Measurements from ENCODE around the gene PSMG4.
"Not testable (repeated sequence)": the region's sequence is repeated elsewhere in the genome, so short reads cannot be mapped to it uniquely, and the experiment has no call there.

PSMG4 gene

DNA sequence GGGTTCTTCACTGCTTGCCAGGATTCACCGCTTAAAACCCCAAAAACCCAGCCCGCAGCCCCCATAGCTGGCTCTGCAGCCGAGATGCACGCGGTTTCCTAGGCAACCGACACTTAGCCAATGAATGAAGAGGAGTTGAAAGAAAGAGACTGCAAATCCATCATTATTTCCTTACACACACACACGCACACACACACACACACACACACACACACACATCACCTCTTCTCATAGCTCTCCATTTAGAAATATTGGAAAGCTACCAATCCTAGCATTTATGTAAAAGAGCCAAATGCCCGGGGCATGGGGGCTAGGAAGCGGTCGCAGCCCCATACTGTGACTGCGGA, 27.9 kb upstream of the PSMG4 start:
- DNase-seq: no peak

DNA sequence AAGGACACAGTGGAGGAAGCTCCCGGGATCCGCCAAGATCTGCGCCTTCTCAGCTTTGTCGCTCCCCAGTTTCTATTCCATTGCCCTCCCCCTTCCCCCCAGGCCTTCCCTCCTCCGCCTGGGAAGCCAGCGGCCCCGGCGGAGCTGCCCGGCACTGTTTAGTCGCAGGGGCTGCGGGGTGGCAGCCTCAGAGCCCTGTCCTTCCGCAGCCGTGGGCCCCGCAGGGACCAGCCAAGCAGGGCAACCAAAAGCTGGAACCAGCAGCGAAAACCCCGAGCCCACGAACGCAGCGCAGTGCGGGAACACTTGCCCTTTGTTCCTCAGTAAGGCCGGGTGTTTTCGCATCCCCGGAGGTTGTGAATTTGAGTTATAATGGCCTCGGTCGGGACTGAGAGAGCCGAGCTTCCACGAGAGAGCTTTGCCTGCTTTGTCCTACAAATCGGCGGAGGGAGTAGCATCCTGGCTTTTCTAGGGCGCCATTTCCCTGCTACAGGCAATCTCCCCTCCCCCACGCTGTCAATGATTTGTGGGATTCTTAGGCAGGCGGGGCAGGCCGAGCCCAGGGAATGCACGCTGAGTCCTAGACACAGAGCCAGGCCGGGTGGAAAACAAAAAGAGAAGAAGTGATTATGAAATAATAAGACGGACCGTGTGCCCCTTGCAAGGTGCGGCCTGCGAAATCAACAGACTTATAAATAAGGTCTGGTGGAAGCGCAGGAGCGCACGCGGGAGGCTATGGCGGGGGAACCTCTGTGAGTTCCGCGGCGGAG, 27.3 kb upstream of the PSMG4 start:
- DNase-seq: no peak

DNA sequence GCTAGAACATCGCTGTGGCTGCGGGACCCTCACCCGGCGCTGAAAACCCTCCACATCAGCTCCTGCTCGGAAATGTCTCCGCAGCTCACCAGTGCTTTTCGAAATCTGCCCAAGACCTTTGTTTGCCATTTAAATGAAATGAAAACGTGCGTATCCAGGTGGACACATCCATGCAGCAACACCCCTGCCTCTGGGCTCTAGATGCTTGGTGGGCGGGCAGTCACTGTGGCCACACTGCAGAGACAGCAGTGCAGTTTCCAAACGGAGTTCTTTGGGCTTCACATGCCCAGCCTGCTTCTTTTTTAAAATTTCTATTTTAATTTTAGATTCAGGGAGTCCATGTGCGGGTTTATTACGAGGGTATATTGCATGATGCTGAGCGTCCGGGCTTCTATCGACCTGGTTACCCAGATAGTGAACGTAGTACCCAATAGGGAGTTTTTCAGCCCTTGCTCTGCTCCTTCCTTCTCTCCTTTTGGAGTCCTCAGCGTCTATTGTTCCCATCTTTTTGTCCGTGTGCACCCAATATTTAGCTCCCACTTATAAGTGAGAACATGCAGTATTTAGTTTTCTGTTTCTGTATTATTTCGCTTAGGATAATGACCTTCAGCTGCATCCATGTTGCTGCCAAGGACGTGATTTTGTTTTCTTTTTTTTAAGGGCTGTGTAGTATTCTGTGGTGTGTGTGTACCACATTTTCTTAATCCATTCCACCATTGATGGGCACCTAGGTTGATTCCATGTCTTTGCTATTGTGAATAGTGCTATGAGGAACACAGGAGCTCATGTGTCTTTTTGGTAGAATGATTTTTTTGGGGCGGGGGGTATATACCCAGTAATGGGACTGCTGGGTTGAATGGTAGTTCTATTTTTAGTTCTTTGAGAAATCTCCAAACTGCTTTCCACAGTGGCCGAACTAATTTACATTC, 26.5 kb upstream of the PSMG4 start:
- no peak for DNase-seq

DNA sequence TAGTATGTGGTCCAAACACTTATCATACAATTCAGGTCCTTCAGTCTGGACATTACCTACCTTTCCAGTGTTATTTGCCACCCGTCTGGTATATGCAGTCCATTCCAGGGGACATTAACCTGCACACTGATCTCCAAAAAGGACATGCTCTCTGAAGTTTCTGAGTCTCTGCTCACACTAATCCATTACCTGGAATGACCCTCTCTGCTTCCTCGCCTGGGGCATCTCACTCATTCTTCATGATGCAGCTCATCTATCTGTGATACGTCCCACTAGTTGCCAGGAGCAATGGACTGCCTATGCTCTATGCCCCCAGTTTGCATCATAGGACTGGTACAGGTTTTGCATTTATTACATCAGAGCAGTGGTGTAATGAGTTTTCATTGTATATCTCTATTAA, 25.4 kb upstream of the PSMG4 start:
- DNase-seq: no peak

DNA sequence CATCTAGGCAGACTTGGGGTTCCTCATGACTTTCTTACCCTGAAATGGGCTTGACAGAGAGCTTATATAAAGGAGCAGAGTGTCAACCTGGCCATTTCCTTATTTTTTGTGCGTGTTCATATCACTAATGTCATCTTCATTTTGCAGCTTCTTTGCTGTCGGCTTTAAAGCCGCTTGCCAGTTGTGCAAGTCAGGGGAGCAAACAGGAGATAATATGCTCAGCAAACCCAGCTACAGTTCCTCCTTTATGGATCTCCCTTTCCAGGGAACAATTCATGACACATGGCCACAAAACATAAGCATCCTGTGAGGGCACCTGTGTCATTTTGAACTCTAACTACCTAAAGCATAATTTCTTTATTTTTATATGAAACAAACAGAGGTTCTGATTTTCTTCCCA, 24.8 kb upstream of the PSMG4 start:
- DNase-seq: no peak

DNA sequence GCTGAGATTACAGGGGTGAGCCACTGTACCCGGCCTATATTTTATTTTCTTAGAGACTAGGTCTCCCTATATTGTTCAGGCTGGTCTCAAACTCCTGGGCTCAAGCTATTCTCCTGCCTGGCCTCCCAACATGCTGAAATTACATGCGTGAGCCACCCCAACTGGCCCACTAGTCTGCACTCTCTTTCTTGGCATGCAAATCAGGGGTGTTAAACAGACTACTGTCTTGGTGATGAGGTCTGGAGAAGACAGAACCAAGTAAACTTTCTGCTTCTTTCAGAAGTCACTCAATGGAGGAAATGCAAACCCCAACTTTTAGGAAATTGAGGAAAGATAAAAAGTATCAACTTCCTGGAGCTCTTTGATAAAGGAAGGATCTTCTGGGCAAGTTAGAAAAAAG, 23.3 kb upstream of the PSMG4 start:
- no peak for DNase-seq

DNA sequence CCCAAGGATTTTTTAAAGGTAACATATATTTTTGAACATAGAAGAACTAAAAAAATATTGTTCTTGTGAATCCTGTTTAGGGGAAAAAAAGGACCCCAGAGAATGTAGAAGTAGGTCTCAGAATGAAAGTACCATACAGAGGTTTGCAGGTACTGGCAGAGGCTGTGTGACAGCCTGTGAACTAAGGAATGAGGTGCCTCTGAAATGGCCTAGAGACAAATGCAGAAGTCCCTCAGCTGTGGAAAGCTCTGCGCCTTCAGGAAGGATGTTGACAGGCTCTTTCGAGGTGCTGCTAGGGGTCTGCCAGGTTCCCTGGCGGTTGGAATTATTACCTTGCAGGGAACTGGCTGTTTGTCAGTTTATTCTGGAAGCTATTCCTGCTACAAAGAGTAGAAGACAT, 22.7 kb upstream of the PSMG4 start:
- DNase-seq: no peak

DNA sequence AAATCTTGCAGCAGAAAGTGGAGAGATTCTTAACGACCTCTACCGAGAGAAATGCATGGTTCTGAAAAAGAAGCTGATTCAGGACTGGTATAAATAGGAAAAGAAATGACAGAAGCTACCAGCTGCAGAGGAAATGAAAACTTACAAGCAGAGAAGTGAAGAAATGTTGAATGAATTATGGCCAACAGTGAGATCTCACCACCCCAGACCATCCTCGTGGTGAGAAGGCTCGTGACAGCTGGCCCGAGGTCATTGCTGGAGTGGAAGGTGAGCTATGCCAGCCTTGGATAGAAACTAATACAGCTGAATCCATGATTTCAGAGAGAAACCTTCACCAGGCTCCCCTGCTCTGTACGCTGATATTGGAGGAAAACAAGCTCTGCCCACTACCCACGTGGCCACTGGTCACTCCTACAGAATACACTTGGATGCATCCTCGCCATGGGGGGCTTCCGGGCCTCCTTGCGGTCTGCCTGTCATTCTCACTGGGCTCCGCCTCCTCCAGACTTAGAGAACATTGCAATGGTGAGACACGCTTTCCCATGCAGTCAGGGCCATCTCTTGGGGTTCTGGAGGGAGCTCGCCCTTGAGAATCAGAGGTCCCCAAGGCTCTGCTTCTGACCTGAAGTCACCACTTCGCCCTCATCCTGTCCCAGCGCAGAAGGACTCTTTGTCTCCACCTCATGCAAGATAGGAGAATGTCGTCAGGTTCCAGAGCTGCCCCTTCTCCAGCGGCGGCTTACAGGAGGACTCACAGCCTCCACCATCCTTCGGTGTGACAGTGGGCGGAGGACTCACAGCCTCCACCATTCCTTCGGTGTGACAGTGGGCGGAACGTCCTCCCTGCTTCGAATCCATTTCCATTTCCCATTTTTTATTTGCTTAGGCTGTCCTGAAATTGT, 20.7 kb upstream of the PSMG4 start:
- no peak for DNase-seq

DNA sequence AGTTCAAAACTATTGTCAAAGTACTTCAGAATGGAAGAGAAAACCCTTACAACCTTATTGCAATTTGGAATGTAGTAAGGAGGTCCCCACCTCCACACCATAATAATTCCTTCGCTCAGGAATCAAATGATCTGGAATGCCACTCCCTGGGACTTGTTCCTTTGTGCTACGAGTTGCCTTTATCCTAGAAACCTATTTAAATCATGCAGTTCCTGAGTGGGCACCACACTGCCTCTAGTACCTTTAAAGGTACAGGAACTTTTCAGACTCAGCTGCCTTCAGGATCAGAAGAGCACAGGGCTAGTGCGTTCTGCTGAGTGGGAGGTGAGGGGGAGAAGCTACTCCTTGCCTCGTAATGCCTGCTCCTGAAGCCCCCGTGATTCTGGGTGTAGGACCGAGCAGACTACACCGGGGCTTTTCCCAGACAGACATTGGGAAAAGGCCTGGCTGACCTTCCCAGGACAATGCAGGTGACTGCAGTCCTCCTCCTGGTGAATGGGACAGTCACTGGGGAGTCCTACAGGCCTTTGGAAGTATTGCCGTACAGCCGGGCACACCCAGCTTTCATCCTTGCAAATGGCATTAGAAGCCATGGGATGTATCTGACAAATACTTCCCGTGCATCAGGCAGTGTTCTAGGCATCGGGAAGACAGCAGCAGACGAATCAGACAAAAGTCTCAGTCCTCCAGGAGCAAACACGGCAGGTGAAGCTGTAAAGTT, 19.5 kb upstream of the PSMG4 start:
- DNase-seq: no peak

DNA sequence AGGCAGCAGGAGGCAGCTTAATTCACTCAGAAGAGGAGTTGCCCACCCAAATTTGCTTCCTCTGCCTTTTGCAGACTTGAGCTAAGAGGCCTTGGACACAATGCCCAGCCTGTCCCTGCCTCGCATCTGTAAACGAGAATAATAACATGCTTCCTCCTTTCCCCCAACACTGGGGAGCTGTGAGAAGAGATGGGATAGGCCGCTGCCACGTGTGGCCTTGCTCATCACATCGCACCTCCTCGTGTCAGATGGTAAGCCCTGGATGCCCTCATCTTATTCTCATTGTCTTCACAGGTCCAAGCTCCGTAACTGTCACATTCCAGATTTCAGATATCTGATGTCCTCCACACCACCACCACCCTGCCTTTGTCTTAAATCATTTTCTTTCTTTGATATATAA, 18.2 kb upstream of the PSMG4 start:
- DNase-seq: no peak

DNA sequence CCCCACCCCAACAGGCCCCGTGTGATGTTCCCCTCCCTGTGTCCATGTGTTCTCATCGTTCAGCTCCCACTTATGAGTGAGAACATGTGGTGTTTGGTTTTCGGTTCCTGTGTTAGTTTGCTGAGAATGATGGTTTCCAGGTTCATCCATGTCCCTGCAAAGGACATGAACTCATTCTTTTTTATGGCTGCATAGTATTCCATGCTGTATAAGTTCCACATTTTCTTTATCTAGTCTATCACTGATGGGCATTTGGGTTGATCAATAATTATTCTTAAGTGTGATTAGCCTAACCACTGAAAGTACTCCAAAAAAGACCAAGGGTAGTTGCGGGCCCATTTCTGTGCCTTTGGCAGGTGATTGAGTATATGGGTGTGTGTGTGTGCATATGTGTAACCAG, 17.0 kb upstream of the PSMG4 start:
- not testable (repeated sequence) for DNase-seq

DNA sequence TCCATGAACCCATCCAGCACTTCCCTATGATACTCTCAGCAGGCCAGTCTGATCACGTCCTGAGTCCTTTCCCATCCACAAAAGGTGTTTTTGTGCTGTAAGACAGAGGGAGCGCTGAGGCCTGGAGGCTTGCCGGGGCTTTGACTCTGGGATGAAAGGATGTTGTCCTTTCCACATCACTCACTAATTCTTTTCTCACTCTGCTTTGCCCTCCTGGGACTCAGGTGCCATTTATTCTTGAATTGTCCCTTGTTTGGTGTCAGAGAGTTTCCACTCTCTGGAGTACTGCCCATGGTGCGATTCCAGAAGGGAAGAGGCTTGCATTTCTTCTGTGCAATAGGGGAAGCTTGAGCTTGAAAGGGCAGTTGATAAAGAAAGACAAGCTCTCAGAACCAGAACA, 16.0 kb upstream of the PSMG4 start:
- no peak for DNase-seq

DNA sequence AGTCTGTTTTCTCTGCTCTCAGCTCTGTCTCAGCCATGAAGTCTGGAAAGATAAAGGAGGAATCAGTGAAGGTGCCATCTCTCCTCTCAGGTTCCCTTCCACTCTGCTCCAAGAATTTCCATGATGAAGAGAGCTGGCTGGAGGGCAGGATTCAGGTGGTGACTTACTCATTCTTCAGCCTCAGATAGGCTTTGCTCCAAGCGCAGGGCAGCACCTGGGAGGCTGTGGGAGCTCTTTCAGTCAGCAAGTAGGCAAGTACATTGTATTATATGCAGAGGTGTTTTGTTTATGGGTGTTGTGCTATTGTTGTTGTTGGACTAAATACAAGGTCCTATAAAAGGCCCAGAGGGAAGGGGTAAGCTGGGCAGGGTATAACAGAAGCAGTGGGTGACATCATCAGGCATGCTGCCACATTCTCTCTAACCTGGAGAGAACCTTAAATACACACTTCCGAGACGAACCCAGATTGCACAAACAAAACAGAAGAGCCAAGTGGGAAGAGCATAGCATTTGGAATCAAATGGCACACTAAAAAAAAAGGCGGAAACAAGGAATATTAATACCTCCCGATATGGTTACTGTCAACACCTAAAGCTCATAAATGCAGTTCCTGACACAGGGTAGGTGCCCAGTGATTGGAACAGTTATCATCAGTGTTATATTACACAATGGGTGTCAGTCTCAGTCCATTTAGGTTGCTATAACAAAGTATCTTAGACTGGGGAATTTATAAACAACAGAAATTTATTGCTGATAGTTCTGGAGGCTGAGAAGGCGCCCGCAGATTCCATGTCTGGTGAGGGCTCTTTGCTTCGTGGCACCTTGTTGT, 14.5 kb upstream of the PSMG4 start:
- DNase-seq: no peak

DNA sequence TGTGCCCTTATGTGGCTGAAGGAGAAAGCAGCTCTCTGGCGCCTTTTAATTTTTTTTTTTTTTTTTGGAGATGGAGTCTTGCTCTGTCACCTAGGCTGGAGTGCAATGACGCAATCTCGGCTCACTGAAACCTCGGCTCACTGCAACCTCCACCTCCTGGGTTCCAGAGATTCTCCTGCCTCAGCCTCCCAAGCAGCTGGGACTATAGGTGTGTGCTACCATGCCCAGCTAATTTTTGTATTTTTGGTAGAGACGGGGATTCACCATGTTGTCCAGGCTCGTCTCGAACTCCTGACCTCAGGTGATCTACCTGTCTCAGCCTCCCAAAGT, 13.9 kb upstream of the PSMG4 start:
- not testable (repeated sequence) for DNase-seq

DNA sequence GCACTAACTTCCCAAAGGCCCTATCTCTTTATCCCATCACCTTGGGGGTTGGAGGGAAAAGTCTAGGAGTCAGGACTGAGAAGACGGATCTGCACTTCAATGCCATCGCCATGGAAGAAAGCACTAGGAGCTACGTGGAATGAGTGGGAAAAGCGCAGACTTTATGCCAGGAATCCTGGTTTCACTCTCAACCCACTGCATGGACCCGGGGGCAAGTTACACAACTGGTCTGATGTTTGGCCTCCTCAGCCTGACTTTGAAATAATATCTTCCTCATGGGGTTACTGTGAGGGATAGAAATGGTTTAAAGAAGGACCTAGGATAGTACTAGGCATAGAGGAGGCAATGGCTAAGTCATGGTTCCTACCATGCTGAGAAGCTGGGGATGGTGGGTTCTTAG, 13.5 kb upstream of the PSMG4 start:
- DNase-seq: no peak

DNA sequence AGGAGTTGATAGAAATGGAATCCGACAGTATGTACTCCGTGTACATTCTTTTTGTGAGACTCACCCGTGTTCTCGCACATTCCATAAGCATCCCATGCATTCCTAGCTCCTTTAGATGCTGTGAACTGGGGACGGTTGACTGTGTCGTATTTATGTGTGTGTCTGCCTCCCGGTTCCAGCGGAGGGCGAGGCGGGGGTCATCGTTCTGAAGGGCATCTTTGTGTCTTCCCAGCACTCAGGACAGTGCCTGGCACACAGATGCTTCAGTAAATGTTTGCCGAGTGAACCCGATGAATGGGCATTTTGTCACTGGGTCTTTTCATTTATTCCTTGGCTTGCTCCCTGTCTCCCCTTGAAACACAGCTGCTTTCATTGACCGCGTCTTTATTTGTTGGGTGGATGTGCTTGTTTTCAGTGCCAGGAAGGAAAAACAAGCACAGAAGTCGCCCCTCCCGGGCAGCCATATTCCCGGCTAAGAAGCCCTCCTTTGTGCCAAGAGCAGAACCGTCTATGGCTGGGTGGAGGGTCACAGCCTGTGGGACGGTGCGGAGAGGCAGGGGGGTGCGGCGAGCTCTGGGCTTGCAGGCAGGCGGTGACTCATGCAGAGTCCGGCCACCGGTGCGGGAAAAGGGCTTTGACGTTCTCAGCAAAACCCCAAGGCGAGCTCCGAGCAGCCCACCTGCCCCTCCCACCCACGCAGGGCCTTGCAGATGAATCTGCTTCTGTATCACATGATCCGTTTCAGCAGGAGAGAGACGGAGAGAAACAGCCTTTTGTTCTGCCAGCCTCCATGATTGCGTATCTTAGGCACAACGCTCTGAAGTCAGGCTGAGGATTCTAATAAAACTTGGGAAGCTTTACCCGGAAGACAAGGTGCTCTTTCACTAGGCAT, 11.2 kb upstream of the PSMG4 start:
- DNase-seq: no peak

DNA sequence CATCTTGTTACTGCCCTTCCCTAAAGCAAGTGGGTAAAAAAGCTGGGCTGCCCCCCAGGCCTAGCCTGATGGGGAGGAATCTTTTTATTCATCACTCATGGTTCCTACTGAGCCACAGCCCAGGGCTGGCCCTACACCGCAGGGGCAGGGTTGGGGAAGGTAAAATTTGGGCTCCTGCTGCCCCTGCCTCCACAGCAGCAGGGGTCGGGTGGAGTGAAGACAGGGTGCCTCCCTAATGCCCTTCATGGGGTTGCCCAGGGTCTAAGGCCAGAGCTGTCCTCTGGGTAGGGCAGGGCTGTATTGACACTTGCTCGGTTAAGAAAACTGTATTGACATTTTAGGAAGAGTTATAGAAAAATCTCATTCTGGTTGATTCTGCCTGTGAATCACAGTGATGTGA, 8.9 kb upstream of the PSMG4 start:
- DNase-seq: no peak

DNA sequence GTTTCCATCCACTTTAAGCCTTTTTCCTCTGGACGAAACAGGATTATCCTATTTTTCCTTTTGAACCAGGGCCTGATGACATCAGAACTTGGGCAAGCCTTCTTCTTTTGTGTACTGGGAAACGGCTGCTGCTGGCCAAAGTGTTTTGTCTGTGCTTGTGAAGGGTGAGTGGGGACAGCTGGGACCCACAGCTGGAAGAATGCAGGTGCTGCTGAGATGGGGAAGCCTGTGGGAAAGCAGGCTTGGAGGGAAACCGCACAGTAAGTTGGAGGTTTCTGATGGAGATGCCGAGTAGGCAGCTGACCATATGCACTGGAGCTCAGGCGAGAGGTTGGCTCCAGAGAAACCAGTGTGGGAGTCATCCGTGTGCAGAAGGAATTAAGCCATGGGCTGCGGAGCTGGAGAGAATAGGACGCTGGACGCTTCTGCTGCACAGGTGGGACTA, 8.5 kb upstream of the PSMG4 start:
- DNase-seq: no peak

DNA sequence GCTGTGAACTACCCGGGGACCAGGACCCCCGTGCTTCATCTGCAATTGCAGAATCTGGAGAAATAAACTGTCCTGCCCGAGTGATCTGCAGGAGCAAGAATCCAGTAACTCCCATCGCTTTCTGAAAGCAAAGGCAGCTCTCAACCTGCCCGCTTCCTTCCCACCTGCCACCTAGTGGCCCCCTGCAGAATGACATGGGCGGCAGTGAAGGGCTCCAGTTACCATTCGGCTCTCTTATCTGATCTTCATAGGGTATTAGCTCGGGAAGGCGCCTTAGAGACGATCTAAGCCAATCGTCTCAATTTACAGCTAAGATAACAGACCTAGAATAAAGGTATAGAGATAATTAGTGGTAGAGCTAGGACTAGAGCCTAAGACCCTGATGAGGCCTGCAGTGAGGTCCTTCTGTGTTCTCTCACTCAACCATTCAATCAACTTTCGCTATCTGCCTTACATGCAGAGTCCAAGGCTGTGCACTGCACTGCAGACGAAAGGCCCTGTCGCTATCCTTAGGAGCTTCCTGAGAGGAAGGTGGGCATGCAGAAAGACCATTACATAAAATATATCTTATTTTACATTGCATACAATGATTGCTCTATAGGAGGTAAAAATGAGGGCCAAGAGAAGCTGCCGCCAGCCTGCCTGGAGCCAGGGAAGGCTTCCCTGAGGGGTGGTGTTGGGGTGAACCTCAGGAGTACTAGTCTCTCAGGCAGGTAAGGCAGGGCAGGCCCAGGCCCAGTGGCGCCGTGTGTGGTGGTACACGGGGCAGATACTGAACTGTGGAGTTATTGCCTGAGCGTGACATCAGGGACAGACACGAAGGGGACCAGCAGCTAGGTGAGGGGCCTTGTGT, 7.1 kb upstream of the PSMG4 start:
- peak; percentile 70 to 84 for DNase-seq

DNA sequence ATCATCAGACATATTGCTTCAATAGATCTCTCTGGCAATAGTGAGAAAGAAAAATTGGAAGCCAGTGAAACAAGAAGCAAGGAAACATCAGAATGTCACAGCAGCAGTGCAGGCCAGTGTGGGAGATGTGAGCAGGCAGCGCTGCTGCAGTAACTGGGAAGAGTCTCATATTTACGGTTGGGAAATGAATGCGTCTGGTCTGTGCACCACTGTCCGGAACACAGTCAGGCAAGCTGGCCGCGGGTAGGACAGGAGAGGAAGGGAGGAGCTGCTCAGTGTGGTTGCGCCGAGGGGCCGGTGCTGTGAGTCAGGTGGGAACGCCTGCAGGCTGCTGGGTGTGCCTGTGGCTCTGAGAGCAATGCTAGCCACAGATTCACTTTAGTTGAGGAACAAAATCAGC, 6.4 kb upstream of the PSMG4 start:
- no peak for DNase-seq
